Measurements from ENCODE around the gene ZNF419.

GRCh38 chr19:57512845-57513244 lies 25.3 kb downstream of the ZNF419 start:
- TF ChIP-seq CTCF (IDR thresholded peaks at IDR 0.05; ENCODE audit: low read length) (no peak), EZH2 (optimal IDR thresholded peaks at IDR 0.05; ENCODE audit: low read depth, low read length) (no peak), EZH2phosphoT487 (IDR thresholded peaks at IDR 0.05; ENCODE audit: low read length) (no peak)

All from MM.1S (cell line).